Tibial artery (tissue), 4 donors: ENCODE data around the gene AKR7A2.
"Not testable (repeated sequence)": the region's sequence is repeated elsewhere in the genome, so short reads cannot be mapped to it uniquely, and the experiment has no call there.

Experiments used
- DNase-seq, 2 donors: peaks; one replicate each; pipeline ENCODE4 v3.0.0-alpha.2; 2019
- H3K27ac ChIP-seq, 2 donors: fragments of 200-600 bp; sonication (generic) in 1 of 2; 1 replicate in 1 of 2; 2 replicates in 1 of 2; pipeline ENCODE4 v1.5.1; 2018 to 2019; ENCODE audit warnings: mild to moderate bottlenecking in 1 of 2
- H3K27me3 ChIP-seq, 2 donors: fragments of 200-600 bp; sonication (generic) in 1 of 2; one replicate each; pipeline versions ENCODE4 v1.5.1 to v1.6.0; 2016 to 2019
- H3K36me3 ChIP-seq, 3 donors: fragments of 200-600 bp; sonication (generic) in 2 of 3; one replicate each; pipeline ENCODE4 v1.5.1; 2016 to 2019; ENCODE audit warnings: mild to moderate bottlenecking in 2 of 3
- H3K4me1 ChIP-seq, 4 donors: fragments of 200-600 bp; sonication (generic) in 2 of 4; 1 replicate in 3 of 4; 2 replicates in 1 of 4; pipeline ENCODE4 v1.5.1; 2016 to 2019
- H3K4me3 ChIP-seq, 2 donors: fragments of 200-600 bp; sonication (generic) in 1 of 2; 1 replicate in 1 of 2; 2 replicates in 1 of 2; pipeline ENCODE4 v1.5.1; 2018 to 2019; ENCODE audit warnings: mild to moderate bottlenecking in 2 of 2
- H3K9me3 ChIP-seq, 3 donors: fragments of 200-600 bp; sonication (generic) in 1 of 3; one replicate each; pipeline ENCODE4 v1.5.1; 2016 to 2019
- intact Hi-C: fragments of 100-400 bp; cut with DNase I; formaldehyde crosslinking; loops from one replicate; pipeline ENCODE4 v1.15.0; 2023; ENCODE audit warnings: low total_unique reads
- TF ChIP-seq, protein P1 (sequence below), 2 experiments: fragments of 200-600 bp in 1 of 2; fragments of 450-650 bp in 1 of 2; IDR thresholded peaks; one replicate each; pipeline ENCODE4 v1.5.1; 2017 to 2019; ENCODE audit warnings: antibody characterized with exemption in 2 of 2, mild to moderate bottlenecking in 1 of 2, moderate library complexity in 1 of 2

Gene AKR7A2

DNA sequence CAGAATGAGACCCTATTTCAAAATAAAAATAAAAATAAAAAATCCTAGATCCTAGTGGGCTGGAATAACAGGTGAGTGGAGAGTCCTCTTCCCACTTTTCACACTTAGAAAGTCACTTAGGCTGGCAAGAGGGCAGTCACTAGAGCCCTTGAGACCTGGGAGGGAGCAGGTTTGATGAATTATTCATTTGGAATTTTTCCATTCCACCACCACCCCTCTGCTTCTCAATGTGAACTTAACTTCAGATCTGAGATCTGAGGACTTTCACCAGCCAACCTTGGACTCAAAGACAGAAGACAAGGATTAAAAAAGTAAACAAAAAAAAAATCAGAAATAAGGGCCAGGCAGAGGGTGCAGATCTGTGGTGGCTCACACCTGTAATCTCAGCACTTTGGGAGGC is 39.9 kb downstream of the AKR7A2 start:
- H3K4me3 ChIP-seq, result no peak overlapping the region
- intact Hi-C loops, result no loop called here
- TF ChIP-seq, protein P1, sequence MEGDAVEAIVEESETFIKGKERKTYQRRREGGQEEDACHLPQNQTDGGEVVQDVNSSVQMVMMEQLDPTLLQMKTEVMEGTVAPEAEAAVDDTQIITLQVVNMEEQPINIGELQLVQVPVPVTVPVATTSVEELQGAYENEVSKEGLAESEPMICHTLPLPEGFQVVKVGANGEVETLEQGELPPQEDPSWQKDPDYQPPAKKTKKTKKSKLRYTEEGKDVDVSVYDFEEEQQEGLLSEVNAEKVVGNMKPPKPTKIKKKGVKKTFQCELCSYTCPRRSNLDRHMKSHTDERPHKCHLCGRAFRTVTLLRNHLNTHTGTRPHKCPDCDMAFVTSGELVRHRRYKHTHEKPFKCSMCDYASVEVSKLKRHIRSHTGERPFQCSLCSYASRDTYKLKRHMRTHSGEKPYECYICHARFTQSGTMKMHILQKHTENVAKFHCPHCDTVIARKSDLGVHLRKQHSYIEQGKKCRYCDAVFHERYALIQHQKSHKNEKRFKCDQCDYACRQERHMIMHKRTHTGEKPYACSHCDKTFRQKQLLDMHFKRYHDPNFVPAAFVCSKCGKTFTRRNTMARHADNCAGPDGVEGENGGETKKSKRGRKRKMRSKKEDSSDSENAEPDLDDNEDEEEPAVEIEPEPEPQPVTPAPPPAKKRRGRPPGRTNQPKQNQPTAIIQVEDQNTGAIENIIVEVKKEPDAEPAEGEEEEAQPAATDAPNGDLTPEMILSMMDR (IDR thresholded peaks at IDR 0.05), result no peak

DNA sequence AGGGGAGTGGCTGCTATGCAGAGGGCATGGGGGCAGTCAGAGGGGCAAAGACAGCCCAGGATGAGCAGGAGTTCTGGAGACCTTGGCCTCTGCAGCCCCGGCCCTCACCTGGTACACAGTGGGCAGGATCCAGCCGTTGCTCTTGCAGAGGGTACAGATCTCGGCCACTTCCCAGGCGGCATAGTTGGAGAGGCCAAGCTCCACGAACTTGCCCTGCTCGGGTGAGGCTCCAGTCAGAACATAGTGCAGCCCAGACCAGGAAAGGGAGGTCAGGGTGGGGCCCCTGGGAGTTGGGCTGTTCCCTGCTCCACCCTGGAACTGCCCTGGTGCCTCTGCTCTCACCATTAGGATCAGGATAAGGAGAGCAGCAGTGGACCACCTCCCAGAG is 41.6 kb downstream of the AKR7A2 start:
- DNase-seq, H3K9me3 ChIP-seq, H3K4me3 ChIP-seq, H3K4me1 ChIP-seq, H3K36me3 ChIP-seq, H3K27ac ChIP-seq, intact Hi-C loops: not testable (repeated sequence)
- peaks cover 0 to 10% of the 10 kb centered on the region in 2 donors for H3K27me3 ChIP-seq

More for the DNA sequence above, 39.9 kb downstream of the AKR7A2 start:
- Histone ChIP-seq H3K4me1 (peaks cover 0 to 5% (median 2%) of the 10 kb centered on the region in 4 donors), H3K27me3 (peaks cover 0 to 10% of the 10 kb centered on the region in 2 donors), H3K36me3 (peaks cover 0 to 4% (median 0%) of the 10 kb centered on the region in 3 donors), H3K9me3 (peaks cover 0 to 5% (median 3%) of the 10 kb centered on the region in 3 donors), H3K27ac (no peak overlapping the region)
- DNase-seq, result no peak

DNA sequence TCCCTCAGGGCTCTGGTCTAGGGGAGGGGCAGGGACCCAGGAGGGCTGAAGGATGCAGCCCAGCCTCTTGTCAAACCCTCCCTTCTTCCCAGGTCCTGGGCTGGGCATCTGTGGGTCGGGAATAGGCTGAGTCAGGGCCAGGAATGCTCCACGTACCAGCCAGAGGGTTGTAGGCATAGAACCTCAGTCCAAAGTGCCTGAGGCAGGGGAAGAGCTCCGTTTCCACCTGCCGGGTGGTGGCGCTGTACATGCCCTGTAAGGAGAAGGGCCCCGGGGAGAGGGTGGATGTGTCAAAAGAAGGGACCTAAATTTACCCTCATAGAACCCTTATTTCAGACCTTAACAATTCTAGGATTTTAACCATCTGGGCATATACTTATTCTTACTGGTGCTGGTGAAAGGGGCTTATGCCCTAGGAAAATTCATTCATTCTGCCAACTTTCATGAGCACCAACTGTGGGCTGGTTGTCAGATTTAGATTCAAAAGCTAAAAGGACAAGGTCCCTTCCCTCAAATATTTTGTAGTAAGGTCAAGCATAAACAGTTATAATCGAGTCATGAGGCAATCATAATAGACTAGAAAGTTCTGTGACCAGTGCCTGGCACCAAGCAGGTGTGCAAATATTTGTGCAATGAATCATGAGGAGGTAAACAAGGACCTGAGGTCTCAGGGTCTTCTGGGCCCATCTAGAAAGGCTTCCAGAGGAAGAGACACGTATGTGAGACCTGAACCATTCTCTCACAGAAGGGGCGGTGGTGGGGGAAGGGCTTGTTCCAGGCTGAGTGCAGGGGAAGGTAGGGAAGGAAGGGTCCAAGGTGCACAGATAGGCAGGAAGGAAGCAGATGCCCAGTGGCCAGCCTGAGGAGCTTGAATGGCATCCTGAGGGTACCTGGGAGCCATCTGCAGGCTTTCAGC is 42.3 kb downstream of the AKR7A2 start:
- DNase-seq, H3K27ac ChIP-seq, H3K4me3 ChIP-seq, H3K4me1 ChIP-seq, intact Hi-C loops, H3K9me3 ChIP-seq, H3K36me3 ChIP-seq: not testable (repeated sequence)
- H3K27me3 ChIP-seq, result peaks cover 0 to 10% of the 10 kb centered on the region in 2 donors

DNA sequence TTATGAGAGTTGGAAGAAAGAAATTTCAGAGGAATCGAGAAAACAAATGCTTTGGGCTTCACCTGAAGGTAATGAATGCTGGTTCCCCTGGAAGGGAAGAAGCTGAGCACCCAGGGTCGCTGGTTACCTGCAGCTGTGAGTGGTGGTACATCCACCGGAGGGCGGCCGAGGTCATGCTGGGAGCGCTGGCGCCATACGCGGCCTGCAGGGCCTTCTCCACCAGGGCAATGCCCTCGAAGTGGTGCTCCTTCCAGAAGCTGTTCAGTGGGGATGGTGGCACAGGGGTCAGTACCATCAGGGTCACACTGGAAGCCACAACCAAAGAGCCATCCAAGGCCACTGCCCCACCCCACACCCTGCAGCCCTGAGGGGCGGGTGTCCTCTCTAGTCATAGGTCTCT is 43.5 kb downstream of the AKR7A2 start:
- H3K4me1 ChIP-seq, result no peaks in the 10 kb centered on the region
- no peak for DNase-seq
- H3K9me3 ChIP-seq, result no peaks in the 10 kb centered on the region
- intact Hi-C loops, result no loop called here
- H3K36me3 ChIP-seq, result no peaks in the 10 kb centered on the region
- H3K4me3 ChIP-seq, result no peak overlapping the region
- no peak overlapping the region for H3K27ac ChIP-seq
- peaks cover 0 to 2% of the 10 kb centered on the region in 2 donors for H3K27me3 ChIP-seq
- TF ChIP-seq, protein P1 (IDR thresholded peaks at IDR 0.05), result no peak

DNA sequence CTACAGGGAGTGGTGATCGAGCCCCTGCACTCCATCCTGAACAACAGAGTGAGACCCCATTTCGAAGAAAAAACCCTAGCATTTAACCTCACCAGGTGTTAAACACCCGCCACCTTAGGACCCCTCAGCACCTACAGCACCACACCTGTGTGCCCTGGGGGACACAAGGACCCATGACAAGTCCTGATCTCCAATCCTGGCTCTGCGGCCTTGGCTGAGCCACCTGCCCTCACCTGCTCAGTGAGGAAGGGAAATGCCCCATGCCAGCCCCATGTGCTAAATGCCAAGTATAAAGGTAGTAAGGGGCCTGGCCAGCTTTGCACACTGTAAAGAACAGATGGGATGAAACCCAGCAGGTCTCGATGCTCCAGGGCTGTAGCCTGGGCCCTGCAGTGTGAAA is 49.2 kb downstream of the AKR7A2 start:
- intact Hi-C loops, result no loop called here
- TF ChIP-seq, protein P1 (IDR thresholded peaks at IDR 0.05), result no peak
- no peak overlapping the region for H3K4me3 ChIP-seq
- no peaks in the 10 kb centered on the region for H3K9me3 ChIP-seq
- DNase-seq, result no peak
- H3K36me3 ChIP-seq, result peaks cover 19 to 33% (median 27%) of the 10 kb centered on the region in 3 donors
- no peak overlapping the region for H3K27ac ChIP-seq
- no peaks in the 10 kb centered on the region for H3K27me3 ChIP-seq
- no peaks in the 10 kb centered on the region for H3K4me1 ChIP-seq

DNA sequence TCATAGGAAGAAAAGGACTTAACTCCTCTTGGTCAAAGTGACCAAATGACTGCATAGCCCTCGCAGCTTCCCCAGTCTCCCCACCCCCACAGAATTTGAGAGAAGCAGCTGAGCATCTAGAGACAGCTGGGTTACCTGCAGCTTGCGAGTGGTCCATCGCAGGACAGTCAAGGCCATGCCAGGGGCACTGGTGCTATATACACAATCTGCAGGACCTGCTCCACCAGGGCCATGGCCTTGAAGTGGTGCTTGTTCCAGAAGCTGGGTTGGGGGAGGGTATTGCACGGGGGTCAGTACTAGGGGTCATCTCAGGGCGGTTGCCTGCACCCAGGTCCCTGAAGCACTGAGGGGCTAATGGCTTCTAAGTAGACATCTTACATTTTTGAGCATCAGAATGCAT is 49.9 kb downstream of the AKR7A2 start:
- intact Hi-C loops, result no loop called here
- DNase-seq, result no peak
- Histone ChIP-seq H3K9me3 (no peaks in the 10 kb centered on the region), H3K4me1 (no peaks in the 10 kb centered on the region), H3K36me3 (peaks cover 26 to 40% (median 32%) of the 10 kb centered on the region in 3 donors), H3K27ac (no peak overlapping the region), H3K27me3 (no peaks in the 10 kb centered on the region), H3K4me3 (no peak overlapping the region)
- TF ChIP-seq, protein P1 (IDR thresholded peaks at IDR 0.05), result no peak
